Amygdala (tissue), 56 donors: ENCODE measurements around the gene GRB10.

Experiments
- DNase-seq, 56 donors: peaks; one replicate each; lab custom pipeline; 2025; lab: John Stamatoyannopoulos, UW

Gene GRB10

GRCh38 chr7:50724526-50725520 lies 57.9 kb downstream of the GRB10 start:
- no peak for DNase-seq

GRCh38 chr7:50723888-50724287 lies 58.8 kb downstream of the GRB10 start:
- no peak for DNase-seq

GRCh38 chr7:50723173-50723572 lies 59.5 kb downstream of the GRB10 start:
- DNase-seq = no peak

- no peak for DNase-seq
These were observed 60.9 kb downstream of the GRB10 start for GRCh38 chr7:50721661-50722259.

GRCh38 chr7:50721160-50721559 lies 61.5 kb downstream of the GRB10 start:
- DNase-seq = no peak

- DNase-seq = no peak
These were observed 62.4 kb downstream of the GRB10 start for GRCh38 chr7:50720295-50720694.

GRCh38 chr7:50718876-50719275 lies 63.8 kb downstream of the GRB10 start:
- DNase-seq = no peak

- no peak for DNase-seq
These were observed 64.4 kb downstream of the GRB10 start for GRCh38 chr7:50718311-50718710.

- DNase-seq = no peak
These were observed 65.5 kb downstream of the GRB10 start for GRCh38 chr7:50717181-50717580.

GRCh38 chr7:50714857-50715256 lies 67.8 kb downstream of the GRB10 start:
- DNase-seq = no peak

GRCh38 chr7:50713123-50713965 lies 69.4 kb downstream of the GRB10 start:
- DNase-seq = no peak

- no peak for DNase-seq
These were observed 70.2 kb downstream of the GRB10 start for GRCh38 chr7:50712252-50713122.

- DNase-seq = no peak
These were observed 71.2 kb downstream of the GRB10 start for GRCh38 chr7:50711271-50712175.

- DNase-seq = no peak
These were observed 72.1 kb downstream of the GRB10 start for GRCh38 chr7:50710441-50711154.

GRCh38 chr7:50709151-50709550 lies 73.5 kb downstream of the GRB10 start:
- no peak for DNase-seq

GRCh38 chr7:50707236-50708006 lies 75.3 kb downstream of the GRB10 start:
- no peak for DNase-seq

- no peak for DNase-seq
These were observed 76.2 kb downstream of the GRB10 start for GRCh38 chr7:50706469-50706937.
